ENCODE data around the gene MRPS23. TPM values are rescaled to one million over a fixed set of nuclear protein-coding genes. Genes with fewer than 3 reads are reported as not detected.

Gene MRPS23
- total and polyA plus RNA-seq, 2 of the 13 experiments (the other 11 are each of a cell fraction or from before 2014, with no cell fraction given) = 63.2 to 181 TPM

GRCh38 chr17:57892820-57893595, 43.2 kb upstream of the MRPS23 start (continued):
- TF ChIP-seq, protein P1, sequence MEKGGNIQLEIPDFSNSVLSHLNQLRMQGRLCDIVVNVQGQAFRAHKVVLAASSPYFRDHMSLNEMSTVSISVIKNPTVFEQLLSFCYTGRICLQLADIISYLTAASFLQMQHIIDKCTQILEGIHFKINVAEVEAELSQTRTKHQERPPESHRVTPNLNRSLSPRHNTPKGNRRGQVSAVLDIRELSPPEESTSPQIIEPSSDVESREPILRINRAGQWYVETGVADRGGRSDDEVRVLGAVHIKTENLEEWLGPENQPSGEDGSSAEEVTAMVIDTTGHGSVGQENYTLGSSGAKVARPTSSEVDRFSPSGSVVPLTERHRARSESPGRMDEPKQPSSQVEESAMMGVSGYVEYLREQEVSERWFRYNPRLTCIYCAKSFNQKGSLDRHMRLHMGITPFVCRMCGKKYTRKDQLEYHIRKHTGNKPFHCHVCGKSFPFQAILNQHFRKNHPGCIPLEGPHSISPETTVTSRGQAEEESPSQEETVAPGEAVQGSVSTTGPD (CRISPR knock-in tag; IDR thresholded peaks at IDR 0.05) = peak; percentile 73; the same call in 1 of the 2 replicates
- TF ChIP-seq KLF6 (CRISPR knock-in tag; IDR thresholded peaks at IDR 0.05) (no peak), ZNF746 (CRISPR knock-in tag; IDR thresholded peaks at IDR 0.05) (peak; percentile 74; the same call in 1 of the 2 replicates), FOXO1 (CRISPR knock-in tag; IDR thresholded peaks at IDR 0.05) (peak; percentile 66), ZNF556 (CRISPR knock-in tag; IDR thresholded peaks at IDR 0.05; ENCODE audit: borderline replicate concordance) (peak; percentile 80), MIXL1 (CRISPR knock-in tag; IDR thresholded peaks at IDR 0.05) (0 out of 2 replicates have a peak, but pooled peaks have one; percentile 12), ATF7 (IDR thresholded peaks at IDR 0.05) (peak; percentile 90), ATF7 (CRISPR knock-in tag; IDR thresholded peaks at IDR 0.05) (peak; percentile 98), CREB1 (IDR thresholded peaks at IDR 0.05) (peak; percentile 62; the same call in 1 of the 2 replicates), CREB1 (CRISPR knock-in tag; IDR thresholded peaks at IDR 0.05) (no peak), XRCC5 (optimal IDR thresholded peaks at IDR 0.05; ENCODE audit: low read length) (no peak), PITX1 (CRISPR knock-in tag; IDR thresholded peaks at IDR 0.05) (peak; percentile 66), TCF12 (IDR thresholded peaks at IDR 0.05) (no peak), TCF12 (CRISPR knock-in tag; IDR thresholded peaks at IDR 0.05) (no peak), ATF3 (CRISPR knock-in tag; IDR thresholded peaks at IDR 0.05) (peak; percentile 57; the same call in 1 of the 2 replicates), ZFP82 (CRISPR knock-in tag; IDR thresholded peaks at IDR 0.05; ENCODE audit: borderline replicate concordance) (no peak), ZKSCAN1 (IDR thresholded peaks at IDR 0.05; ENCODE audit: low read length) (no peak; the same call in 1 of the 2 replicates), GATA4 (IDR thresholded peaks at IDR 0.05; ENCODE audit: borderline replicate concordance, low read depth) (peak; percentile 21; the same call in 1 of the 2 replicates), CENPT (CRISPR knock-in tag; IDR thresholded peaks at IDR 0.05; ENCODE audit: low read depth) (no peak), ZKSCAN5 (CRISPR knock-in tag; IDR thresholded peaks at IDR 0.05) (no peak; the same call in 1 of the 2 replicates), RFXANK (CRISPR knock-in tag; IDR thresholded peaks at IDR 0.05) (no peak), FOXA1 (IDR thresholded peaks at IDR 0.05) (no peak), FOXA1 (CRISPR knock-in tag; IDR thresholded peaks at IDR 0.05) (0 out of 2 replicates have a peak, but pooled peaks have one; percentile 17), RFX5 (IDR thresholded peaks at IDR 0.05; ENCODE audit: low read depth, low read length) (no peak; the same call in 1 of the 2 replicates), RELA (CRISPR knock-in tag; IDR thresholded peaks at IDR 0.05) (no peak), HOXA7 (CRISPR knock-in tag; IDR thresholded peaks at IDR 0.05) (no peak), ZNF431 (CRISPR knock-in tag; IDR thresholded peaks at IDR 0.05; ENCODE audit: borderline replicate concordance, low read depth) (no peak)
- TF ChIP-seq, protein P2, sequence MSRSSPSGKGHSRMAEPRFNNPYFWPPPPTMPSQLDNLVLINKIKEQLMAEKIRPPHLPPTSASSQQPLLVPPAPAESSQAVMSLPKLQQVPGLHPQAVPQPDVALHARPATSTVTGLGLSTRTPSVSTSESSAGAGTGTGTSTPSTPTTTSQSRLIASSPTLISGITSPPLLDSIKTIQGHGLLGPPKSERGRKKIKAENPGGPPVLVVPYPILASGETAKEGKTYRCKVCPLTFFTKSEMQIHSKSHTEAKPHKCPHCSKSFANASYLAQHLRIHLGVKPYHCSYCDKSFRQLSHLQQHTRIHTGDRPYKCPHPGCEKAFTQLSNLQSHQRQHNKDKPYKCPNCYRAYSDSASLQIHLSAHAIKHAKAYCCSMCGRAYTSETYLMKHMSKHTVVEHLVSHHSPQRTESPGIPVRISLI (CRISPR knock-in tag; IDR thresholded peaks at IDR 0.05; ENCODE audit: borderline replicate concordance) = peak; percentile 46; the same call in 1 of the 2 replicates
- TF ChIP-seq, protein P3, sequence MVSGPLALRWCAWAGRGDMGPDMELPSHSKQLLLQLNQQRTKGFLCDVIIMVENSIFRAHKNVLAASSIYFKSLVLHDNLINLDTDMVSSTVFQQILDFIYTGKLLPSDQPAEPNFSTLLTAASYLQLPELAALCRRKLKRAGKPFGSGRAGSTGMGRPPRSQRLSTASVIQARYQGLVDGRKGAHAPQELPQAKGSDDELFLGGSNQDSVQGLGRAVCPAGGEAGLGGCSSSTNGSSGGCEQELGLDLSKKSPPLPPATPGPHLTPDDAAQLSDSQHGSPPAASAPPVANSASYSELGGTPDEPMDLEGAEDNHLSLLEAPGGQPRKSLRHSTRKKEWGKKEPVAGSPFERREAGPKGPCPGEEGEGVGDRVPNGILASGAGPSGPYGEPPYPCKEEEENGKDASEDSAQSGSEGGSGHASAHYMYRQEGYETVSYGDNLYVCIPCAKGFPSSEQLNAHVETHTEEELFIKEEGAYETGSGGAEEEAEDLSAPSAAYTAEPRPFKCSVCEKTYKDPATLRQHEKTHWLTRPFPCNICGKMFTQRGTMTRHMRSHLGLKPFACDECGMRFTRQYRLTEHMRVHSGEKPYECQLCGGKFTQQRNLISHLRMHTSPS (CRISPR knock-in tag; IDR thresholded peaks at IDR 0.05; ENCODE audit: low read depth) = peak; percentile 26

Measured in HepG2 (cell line).